Measurements from ENCODE around the gene TFAP2A. TPM values are rescaled to one million over a fixed set of nuclear protein-coding genes. Genes with fewer than 3 reads are reported as not detected.

TFAP2A gene
- total RNA-seq, 2 experiments from 2014 or later, result not detected

- DNase-seq (no peak), ATAC-seq (no peak)
- no peaks in the 10 kb centered on the region for H3K9me3 Mint-ChIP-seq
- no peak overlapping the region for H3K27ac Mint-ChIP-seq
- no peaks in the 10 kb centered on the region for H3K4me1 Mint-ChIP-seq (ENCODE audit: low read depth)
- intact Hi-C loops (cut with micrococcal nuclease), result no loop called here
- peaks cover 8% of the 10 kb centered on the region for H3K27me3 Mint-ChIP-seq
- no peaks in the 10 kb centered on the region for H3K36me3 Mint-ChIP-seq (ENCODE audit: low read depth)
- no peak overlapping the region for H3K4me3 Mint-ChIP-seq
- TF ChIP-seq, protein P1, sequence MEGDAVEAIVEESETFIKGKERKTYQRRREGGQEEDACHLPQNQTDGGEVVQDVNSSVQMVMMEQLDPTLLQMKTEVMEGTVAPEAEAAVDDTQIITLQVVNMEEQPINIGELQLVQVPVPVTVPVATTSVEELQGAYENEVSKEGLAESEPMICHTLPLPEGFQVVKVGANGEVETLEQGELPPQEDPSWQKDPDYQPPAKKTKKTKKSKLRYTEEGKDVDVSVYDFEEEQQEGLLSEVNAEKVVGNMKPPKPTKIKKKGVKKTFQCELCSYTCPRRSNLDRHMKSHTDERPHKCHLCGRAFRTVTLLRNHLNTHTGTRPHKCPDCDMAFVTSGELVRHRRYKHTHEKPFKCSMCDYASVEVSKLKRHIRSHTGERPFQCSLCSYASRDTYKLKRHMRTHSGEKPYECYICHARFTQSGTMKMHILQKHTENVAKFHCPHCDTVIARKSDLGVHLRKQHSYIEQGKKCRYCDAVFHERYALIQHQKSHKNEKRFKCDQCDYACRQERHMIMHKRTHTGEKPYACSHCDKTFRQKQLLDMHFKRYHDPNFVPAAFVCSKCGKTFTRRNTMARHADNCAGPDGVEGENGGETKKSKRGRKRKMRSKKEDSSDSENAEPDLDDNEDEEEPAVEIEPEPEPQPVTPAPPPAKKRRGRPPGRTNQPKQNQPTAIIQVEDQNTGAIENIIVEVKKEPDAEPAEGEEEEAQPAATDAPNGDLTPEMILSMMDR (IDR thresholded peaks at IDR 0.05), result no peak
- ChIA-PET POLR2A (no interaction called here), CTCF (no interaction called here)
Observed at GRCh38 chr6:10449751-10450150, 34.9 kb upstream of the TFAP2A start.

- no peak overlapping the region for H3K4me3 Mint-ChIP-seq
- DNase-seq (no peak), ATAC-seq (no peak)
- POLR2A ChIA-PET, result interaction anchor here (0.6 kb wide), 1 partner anchor 1936 kb away, joined by 3 read pairs; no protein-coding TSS in a partner anchor
- no peaks in the 10 kb centered on the region for H3K4me1 Mint-ChIP-seq (ENCODE audit: low read depth)
- no peaks in the 10 kb centered on the region for H3K9me3 Mint-ChIP-seq
- peaks cover 8% of the 10 kb centered on the region for H3K27me3 Mint-ChIP-seq
- CTCF ChIA-PET, result interaction anchor here (1.5 kb wide), 1 partner anchor 17 kb away, joined by 3 read pairs; no protein-coding TSS in a partner anchor
- intact Hi-C loops (cut with micrococcal nuclease), result no loop called here
- no peaks in the 10 kb centered on the region for H3K36me3 Mint-ChIP-seq (ENCODE audit: low read depth)
- TF ChIP-seq, protein P1 (IDR thresholded peaks at IDR 0.05), result no peak
- H3K27ac Mint-ChIP-seq, result no peak overlapping the region
Observed at GRCh38 chr6:10448096-10448495, 33.2 kb upstream of the TFAP2A start.

DNA sequence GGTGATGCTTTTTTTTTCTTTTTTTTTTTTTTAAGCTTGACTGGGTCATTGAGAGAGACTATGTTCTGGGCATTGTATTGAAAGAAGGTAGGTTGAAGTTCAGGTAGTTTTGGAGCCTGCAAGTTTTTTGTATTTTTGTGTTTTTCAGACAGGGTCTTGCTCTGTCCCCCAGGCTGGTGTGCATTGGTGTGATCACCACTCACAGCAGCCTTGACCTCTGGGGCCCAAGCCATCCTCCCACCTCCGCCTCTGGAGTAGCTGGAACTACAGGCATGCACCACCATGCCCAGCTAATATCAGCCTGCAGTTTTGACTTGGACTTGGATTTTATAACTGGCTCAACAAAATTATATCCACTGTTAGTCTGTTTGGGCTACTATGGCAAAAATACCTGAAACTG is 31.7 kb upstream of the TFAP2A start:
- POLR2A ChIA-PET, result no interaction called here
- TF ChIP-seq, protein P1 (IDR thresholded peaks at IDR 0.05), result no peak
- no peak overlapping the region for H3K4me3 Mint-ChIP-seq
- no peak overlapping the region for H3K27ac Mint-ChIP-seq
- CTCF ChIA-PET, result interaction anchor here (1.5 kb wide), 1 partner anchor 19 kb away, joined by 3 read pairs; no protein-coding TSS in a partner anchor
- no peaks in the 10 kb centered on the region for H3K9me3 Mint-ChIP-seq
- H3K4me1 Mint-ChIP-seq (ENCODE audit: low read depth), result no peaks in the 10 kb centered on the region
- H3K27me3 Mint-ChIP-seq, result peaks cover 11% of the 10 kb centered on the region
- no peaks in the 10 kb centered on the region for H3K36me3 Mint-ChIP-seq (ENCODE audit: low read depth)
- no peak for ATAC-seq
- intact Hi-C loops (cut with micrococcal nuclease), result no loop called here
- DNase-seq, result no peak

DNA sequence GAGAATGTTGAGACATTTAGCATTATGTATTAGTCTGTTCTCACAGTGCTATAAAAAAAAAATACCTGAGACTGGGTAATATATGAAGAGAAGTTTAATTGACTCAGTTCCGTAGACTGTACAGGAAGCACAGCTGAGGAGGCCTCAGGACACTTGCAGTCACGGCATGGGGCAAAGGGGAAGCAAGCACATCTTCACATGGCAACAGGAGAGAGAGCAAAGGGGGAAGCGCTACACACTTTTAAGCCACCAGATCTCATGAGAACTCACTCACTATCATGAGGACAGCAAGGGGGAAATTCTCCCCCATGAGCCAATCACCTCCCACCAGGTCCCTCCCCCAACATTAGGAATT is 26.8 kb upstream of the TFAP2A start:
- Mint-ChIP-seq H3K4me1 (ENCODE audit: low read depth) (no peaks in the 10 kb centered on the region), H3K27me3 (peaks cover 14% of the 10 kb centered on the region), H3K27ac (no peak overlapping the region), H3K4me3 (no peak overlapping the region), H3K36me3 (ENCODE audit: low read depth) (no peaks in the 10 kb centered on the region), H3K9me3 (no peaks in the 10 kb centered on the region)
- CTCF ChIA-PET, result no interaction called here
- intact Hi-C loops (cut with micrococcal nuclease), result no loop called here
- ATAC-seq, result no peak
- TF ChIP-seq, protein P1 (IDR thresholded peaks at IDR 0.05), result no peak
- POLR2A ChIA-PET, result no interaction called here
- no peak for DNase-seq

DNA sequence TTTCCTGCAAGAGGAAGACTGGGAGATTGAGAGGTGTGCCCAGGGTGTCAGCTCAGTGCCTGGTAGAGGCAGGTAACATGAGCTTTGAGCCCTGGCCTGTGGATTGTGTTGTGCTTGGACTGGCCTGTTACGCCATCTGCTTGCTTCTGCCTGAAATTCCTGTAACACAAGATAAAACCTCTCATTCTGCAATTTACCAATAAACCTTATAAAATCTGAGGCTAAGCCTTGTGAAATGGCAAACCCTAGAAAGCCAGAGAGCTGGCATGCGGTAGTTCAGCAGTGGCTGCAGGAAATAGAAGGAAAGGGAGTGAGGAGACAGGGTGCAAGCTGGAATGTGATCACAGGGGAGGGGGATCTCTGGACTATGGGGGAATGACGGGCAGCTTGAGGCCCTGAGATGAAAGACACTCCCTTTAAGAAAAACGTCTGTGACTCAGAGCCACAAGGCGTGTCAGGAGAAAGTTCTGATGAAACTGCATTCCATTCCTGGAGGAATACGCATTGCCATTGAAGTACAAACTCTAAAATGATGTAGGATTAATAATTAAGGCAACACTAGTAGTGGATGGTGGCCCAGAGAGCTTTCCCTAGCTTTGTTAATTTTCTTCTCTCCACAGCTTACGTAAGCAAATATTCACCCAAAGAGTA is 26.3 kb upstream of the TFAP2A start:
- no peak for DNase-seq
- no peak for ATAC-seq
- intact Hi-C loops (cut with micrococcal nuclease), result no loop called here
- TF ChIP-seq, protein P1 (IDR thresholded peaks at IDR 0.05), result no peak
- H3K27me3 Mint-ChIP-seq, result peaks cover 10% of the 10 kb centered on the region
- no peak overlapping the region for H3K27ac Mint-ChIP-seq
- no peak overlapping the region for H3K4me3 Mint-ChIP-seq
- no peaks in the 10 kb centered on the region for H3K4me1 Mint-ChIP-seq (ENCODE audit: low read depth)
- POLR2A ChIA-PET, result no interaction called here
- CTCF ChIA-PET, result no interaction called here
- H3K9me3 Mint-ChIP-seq, result no peaks in the 10 kb centered on the region
- H3K36me3 Mint-ChIP-seq (ENCODE audit: low read depth), result no peaks in the 10 kb centered on the region
